GM21576 (cell line): Measurements from ENCODE around the gene USP31.
"Not testable (repeated sequence)": the region's sequence is repeated elsewhere in the genome, so short reads cannot be mapped to it uniquely, and the experiment has no call there.

ENCODE experiments used
- ATAC-seq: cut with Tn5 transposase; IDR thresholded peaks from one replicate; pipeline ENCODE4 v1.9.1; 2021; ENCODE audit warnings: mild to moderate bottlenecking, moderate library complexity; ENCODE audit not compliant: unreplicated experiment

USP31 gene

GRCh38 chr16:23104032-23104955 is 45.0 kb downstream of the USP31 start:
- no peak for ATAC-seq

DNA sequence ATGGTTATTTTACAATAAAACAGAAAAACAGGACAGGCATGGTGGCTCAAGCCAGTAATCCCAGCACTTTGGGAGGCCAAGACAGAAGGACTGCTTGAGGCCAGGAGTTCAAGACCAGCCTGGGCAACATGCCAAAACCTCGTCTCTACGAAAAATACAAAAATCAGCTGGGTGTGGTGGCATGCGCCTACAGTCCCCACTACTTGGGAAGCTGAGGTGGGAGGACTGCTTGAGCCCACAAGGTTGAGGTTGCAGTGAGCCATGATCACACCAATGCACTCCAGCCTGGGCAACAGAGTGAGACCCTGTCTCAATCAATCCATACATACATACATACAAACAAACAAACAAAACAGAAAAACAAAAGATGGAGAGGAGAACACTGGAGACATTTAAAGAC is 45.6 kb downstream of the USP31 start:
- no peak for ATAC-seq

DNA sequence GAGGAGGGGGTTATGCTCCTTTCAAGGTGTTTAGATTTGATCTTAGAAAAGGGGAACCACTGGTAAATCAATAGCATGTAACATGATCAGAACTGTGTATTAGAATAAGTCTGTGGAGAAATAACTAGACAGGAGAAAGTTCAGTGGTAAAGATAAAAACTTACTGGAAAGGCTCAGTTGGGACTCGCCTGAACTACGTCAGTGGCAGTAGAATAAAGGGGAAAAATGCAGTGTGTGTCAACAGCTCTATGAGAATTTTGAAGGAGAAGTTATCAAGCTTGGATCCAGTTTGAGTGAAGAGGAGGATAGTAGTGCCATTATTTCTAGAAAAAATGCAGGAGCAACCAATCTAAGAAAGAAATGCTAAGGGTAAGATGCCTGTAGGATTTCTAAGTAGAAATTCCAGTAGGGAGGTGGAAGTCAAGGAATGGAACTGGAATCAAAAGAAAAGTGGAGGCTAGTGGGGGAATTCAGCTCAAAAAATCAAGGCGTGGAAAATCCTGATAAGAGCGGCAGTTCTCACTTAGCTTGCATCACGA is 48.2 kb downstream of the USP31 start:
- ATAC-seq: no peak

- not testable (repeated sequence) for ATAC-seq
Observed at GRCh38 chr16:23096450-23096849, 52.8 kb downstream of the USP31 start.

- not testable (repeated sequence) for ATAC-seq
Observed at GRCh38 chr16:23094136-23094535, 55.1 kb downstream of the USP31 start.

DNA sequence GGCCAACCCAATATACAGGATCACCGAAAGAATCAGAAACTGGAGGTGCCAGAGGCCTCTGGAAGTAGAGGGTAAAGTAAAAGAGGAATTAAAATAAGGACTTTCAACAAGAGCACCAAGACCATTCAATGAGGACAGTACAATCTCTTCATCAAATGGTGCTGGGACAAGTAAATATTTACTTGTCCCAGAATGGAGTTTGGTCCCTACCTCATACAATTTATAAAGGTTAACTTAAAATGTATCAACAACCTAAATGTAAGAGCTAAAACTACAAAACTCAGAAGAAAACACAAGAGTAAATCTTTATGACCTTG is 56.5 kb downstream of the USP31 start:
- no peak for ATAC-seq

DNA sequence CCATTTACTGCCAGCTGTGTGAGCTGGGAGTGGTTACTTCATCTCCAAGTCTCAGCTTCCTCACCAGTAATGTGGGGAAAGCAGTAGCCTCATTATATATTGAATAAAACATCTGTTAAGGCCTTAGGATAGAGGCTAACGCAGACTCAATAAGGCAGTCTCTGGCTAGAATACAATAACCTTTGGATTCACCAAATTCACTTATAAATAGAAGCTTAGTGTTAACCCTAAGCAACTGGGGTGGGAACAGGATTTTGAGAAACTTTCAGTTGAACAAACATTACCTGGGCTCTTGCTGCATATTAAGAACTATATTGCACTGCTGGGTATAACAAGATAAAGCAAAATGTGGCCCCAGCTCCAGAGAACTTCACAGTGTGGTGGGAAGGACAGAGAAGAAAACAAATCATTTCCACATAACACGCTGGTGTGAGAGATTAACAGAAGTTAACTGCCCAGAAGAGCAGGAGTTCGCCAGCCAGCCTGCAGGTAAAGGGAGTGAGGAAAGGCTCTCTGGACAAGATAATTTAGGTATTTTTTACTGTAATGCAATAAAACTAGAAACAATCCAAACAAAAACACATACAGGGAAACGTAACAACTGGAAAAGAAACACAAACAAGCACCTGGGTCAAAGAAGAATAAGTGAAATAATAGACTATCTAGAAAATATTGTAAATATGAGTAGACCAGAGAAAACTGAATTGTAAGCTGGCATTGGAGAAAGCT is 57.0 kb downstream of the USP31 start:
- no peak for ATAC-seq

DNA sequence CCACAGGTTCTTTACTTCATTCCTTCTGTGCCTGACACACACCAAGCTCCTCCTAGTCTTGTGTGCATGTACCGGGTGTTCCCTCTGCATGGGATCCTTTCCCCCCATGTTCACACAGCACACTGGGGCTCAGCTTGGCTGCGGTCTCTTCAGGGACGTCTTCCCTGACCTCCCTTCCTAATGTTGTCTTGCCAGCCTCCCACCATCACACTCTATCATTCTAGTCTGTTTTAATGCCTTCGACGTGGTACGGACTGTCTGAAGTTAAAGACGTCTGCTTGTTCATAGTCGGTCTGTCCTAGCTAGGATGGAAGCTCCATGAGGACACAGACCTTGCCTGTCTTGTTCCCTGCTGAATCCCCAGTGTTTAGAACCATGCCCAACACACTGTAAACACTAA is 60.1 kb downstream of the USP31 start:
- ATAC-seq: no peak

DNA sequence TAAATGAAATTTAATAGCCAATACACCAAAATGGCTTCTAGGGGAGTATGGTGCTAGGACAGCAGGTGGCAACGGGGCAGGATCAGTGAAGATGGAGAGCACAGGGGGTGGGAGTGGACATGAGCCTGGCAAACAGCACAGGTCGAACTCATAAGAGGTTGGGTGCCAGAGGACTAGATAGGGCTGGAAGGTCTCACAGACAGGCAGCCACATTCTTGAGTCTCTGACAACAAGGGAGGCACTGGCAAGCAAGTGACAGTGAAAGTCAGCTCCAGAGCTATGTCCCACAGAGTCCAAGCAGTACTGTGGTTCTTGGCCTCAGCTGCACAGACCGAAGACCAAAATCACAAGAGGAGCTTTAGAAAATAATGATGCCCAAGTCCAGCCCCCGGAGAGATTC is 61.2 kb downstream of the USP31 start:
- ATAC-seq: no peak

DNA sequence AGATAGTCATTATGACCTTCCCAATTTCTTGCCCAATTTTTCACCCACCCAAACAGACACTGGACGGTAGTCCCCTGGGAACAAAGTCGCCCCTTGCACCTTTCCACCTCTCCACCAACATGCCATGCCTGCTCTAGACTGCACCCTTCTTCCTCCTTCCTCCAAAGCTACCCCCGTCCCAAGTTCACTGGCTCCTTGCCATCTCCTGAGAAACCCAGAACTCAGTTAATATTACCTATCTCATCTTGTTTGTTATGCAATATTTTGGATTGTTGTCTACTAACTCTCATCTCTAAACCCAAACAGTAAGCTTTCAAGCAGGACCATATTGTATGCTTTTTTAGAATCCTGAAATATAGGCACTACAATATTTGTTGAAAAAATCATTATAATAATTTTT is 63.3 kb downstream of the USP31 start:
- ATAC-seq: no peak

DNA sequence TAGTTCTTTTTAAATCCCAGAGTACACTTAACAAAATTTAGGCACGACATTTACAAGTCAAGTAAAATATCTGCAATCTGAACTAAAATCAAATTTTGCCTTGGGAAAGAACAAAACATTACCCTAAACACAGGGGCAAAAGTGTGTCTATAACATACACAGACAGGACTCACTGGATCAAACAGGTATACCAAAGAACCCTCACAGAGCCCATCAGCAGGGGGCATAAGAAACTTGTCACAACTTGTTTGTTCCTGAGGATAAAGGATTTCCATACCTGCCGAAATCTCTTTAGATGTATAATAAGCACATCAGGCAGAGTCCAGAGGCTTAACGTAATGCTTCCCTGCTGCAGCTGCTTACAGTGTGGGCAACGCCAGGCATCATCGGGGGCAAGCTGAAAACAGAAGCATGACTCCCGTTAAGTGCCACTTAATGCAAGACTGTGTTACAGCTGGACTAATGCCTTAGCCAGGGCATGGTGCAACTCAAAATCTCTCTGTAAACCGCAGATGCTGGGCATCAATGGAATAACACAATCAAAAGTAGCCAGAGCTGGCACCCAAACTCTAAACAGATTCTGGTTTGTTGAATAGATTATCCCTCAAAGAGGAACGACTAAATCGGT is 67.0 kb downstream of the USP31 start:
- ATAC-seq: no peak

- ATAC-seq: no peak
Observed at GRCh38 chr16:23081675-23082119, 67.6 kb downstream of the USP31 start.

DNA sequence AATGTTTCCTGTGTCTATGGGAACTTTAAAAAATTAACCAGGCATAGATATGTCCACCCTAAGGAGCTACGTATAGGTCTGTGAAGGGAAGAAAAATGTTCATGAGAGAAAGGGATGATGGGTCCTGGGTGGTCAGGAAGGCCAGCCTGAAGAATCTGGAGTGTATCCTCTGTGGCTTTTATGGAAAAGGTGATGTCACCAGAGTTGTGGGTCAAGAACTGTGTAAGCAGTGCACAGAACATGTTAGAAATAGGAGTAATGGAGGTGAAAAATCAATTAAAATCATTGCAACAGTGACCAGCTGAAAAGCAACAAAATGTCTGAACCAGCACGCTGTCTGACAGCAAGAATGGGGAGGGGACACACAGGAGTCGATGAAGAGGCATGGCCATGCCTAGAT is 68.5 kb downstream of the USP31 start:
- ATAC-seq: no peak

GRCh38 chr16:23080329-23080728 is 68.9 kb downstream of the USP31 start:
- ATAC-seq: no peak

DNA sequence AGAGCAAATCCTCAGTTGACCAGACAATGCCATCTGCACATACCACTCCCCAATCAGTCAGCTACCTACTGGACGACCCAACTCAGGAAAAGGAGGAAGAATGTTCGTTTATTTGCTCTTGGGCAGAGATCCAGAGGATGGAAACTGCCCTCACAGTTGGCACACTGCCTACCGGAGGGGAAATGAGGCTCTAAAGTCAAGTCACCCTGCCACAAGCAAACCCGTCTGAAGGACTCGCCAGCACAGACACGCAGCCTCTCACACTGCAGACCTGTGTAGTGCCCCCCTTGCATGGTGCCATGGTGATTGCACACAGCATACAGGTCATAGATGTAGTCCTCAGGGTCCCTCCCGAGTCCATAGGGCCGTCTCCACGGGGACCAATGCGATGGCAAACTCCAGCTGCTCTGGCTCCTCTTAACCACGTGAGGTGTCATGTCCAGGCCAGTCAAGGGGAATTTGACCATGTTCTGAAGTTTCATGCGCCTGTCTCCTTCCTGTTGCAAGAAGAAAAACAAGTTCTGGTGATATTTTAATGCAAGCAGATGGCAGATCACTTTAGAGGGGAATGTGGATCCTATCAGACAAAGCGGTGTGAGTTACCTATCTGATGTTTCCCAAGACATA is 69.5 kb downstream of the USP31 start:
- ATAC-seq: no peak

- ATAC-seq: no peak
Observed at GRCh38 chr16:23074423-23074822, 74.8 kb downstream of the USP31 start.

- no peak for ATAC-seq
Observed at GRCh38 chr16:23072769-23073549, 76.3 kb downstream of the USP31 start.

- ATAC-seq: no peak
Observed at GRCh38 chr16:23072084-23072599, 77.1 kb downstream of the USP31 start.

DNA sequence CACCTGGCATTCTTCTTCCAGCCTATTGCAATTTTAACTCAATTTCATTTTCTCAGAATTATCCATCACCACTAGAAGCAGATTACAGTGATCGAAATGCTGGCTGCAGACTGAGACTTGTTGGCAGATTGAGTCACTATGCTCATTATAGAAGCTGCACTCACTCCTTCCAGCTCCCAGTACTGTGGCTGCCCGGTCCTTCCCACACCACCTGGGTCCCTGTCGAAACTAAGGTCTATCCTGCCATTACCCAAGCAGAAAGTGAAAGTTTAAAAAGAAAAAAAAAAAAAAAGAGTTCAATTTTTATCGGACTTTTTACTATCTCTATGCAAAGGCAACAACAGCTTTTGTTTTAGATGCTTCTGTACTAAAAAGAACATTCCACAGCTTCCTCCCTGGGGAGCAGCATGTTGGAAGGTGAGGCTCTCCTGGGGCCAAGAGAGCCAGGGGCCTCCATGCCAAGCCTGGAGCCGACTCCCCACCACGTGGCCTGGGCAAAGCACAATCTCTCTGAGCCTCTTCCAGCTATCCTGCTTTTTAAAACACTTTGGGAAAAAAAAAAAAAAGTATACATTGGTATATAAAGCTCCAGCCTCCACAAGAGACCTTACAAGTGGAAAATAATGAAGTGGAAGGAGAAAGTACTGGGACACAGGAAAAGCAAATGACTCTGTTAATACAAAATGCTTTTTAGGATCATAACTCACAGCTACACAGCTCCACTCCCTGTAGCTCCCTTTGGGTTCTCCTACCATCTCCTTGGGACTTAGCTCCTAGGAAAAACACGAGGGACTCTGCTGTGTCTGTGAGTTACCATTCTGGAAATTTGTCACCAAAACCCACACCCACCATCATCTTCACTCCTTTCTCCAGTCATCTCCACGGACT is 77.8 kb downstream of the USP31 start:
- ATAC-seq: no peak
